GM18873 (cell line): ENCODE data around the gene MAD1L1.
"Not testable (repeated sequence)": the region's sequence is repeated elsewhere in the genome, so short reads cannot be mapped to it uniquely, and the experiment has no call there.

Experiments
- ATAC-seq: cut with Tn5 transposase; IDR thresholded peaks from one replicate; pipeline ENCODE4 v1.9.1; 2021; ENCODE audit warnings: mild to moderate bottlenecking, moderate library complexity, moderate number of reproducible peaks; ENCODE audit not compliant: unreplicated experiment, low FRiP score

Gene MAD1L1

GRCh38 chr7:1941464-1942242 lies 291.1 kb downstream of the MAD1L1 start:
- no peak for ATAC-seq

- no peak for ATAC-seq
Measured at GRCh38 chr7:1940863-1941262, 291.9 kb downstream of the MAD1L1 start.

- peak; percentile 89 for ATAC-seq
Measured at GRCh38 chr7:1940402-1940786, 292.4 kb downstream of the MAD1L1 start.

- peak; percentile 11 for ATAC-seq
Measured at GRCh38 chr7:1939434-1940401, 293.0 kb downstream of the MAD1L1 start.

GRCh38 chr7:1938788-1939433 lies 293.8 kb downstream of the MAD1L1 start:
- no peak for ATAC-seq

GRCh38 chr7:1937252-1937605 lies 295.5 kb downstream of the MAD1L1 start:
- ATAC-seq = no peak

- ATAC-seq = no peak
Measured at GRCh38 chr7:1936531-1937251, 296.1 kb downstream of the MAD1L1 start.

- ATAC-seq = no peak
Measured at GRCh38 chr7:1936006-1936310, 296.8 kb downstream of the MAD1L1 start.

- no peak for ATAC-seq
Measured at GRCh38 chr7:1935176-1936005, 297.4 kb downstream of the MAD1L1 start.

- no peak for ATAC-seq
Measured at GRCh38 chr7:1934756-1935155, 298.0 kb downstream of the MAD1L1 start.

- ATAC-seq = no peak
Measured at GRCh38 chr7:1934017-1934416, 298.7 kb downstream of the MAD1L1 start.

GRCh38 chr7:1933066-1933750 lies 299.5 kb downstream of the MAD1L1 start:
- ATAC-seq = no peak

GRCh38 chr7:1931951-1932270 lies 300.8 kb downstream of the MAD1L1 start:
- ATAC-seq = no peak

GRCh38 chr7:1931256-1931950 lies 301.3 kb downstream of the MAD1L1 start:
- no peak for ATAC-seq

- no peak for ATAC-seq
Measured at GRCh38 chr7:1930381-1931065, 302.2 kb downstream of the MAD1L1 start.

GRCh38 chr7:1929349-1929925 lies 303.3 kb downstream of the MAD1L1 start:
- ATAC-seq = not testable (repeated sequence)

GRCh38 chr7:1928645-1929348 lies 303.9 kb downstream of the MAD1L1 start:
- ATAC-seq = no peak
